ENCODE data around the gene G3BP2. TPM values are rescaled to one million over a fixed set of nuclear protein-coding genes. Genes with fewer than 3 reads are reported as not detected.

The G3BP2 gene
- total RNA-seq, 1 donor from 2014 or later: 72.6 TPM

- DNase-seq (ENCODE audit: low spot score): no peak
Measured at GRCh38 chr4:75643651-75644050, 29.6 kb downstream of the G3BP2 start.

- no peak for DNase-seq (ENCODE audit: low spot score)
Measured at GRCh38 chr4:75639124-75639695, 34.0 kb downstream of the G3BP2 start.

GRCh38 chr4:75637827-75638226 lies 35.4 kb downstream of the G3BP2 start:
- no peak for DNase-seq (ENCODE audit: low spot score)

- DNase-seq (ENCODE audit: low spot score): no peak
Measured at GRCh38 chr4:75637176-75637575, 36.0 kb downstream of the G3BP2 start.

- DNase-seq (ENCODE audit: low spot score): no peak
Measured at GRCh38 chr4:75634951-75635350, 38.3 kb downstream of the G3BP2 start.

GRCh38 chr4:75634281-75634680 lies 38.9 kb downstream of the G3BP2 start:
- DNase-seq (ENCODE audit: low spot score): no peak

- DNase-seq (ENCODE audit: low spot score): no peak
Measured at GRCh38 chr4:75633846-75634245, 39.4 kb downstream of the G3BP2 start.

- DNase-seq (ENCODE audit: low spot score): no peak
Measured at GRCh38 chr4:75630937-75631329, 42.3 kb downstream of the G3BP2 start.

- peak; percentile 94 for DNase-seq (ENCODE audit: low spot score)
Measured at GRCh38 chr4:75630174-75630936, 42.9 kb downstream of the G3BP2 start, which contains the start of gene CDKL2. TSS of gene CDKL2 (minus strand) at chr4:75630528. CDS start at chr4:75625988, 4,540 bp downstream.

- DNase-seq (ENCODE audit: low spot score): no peak
Measured at GRCh38 chr4:75629239-75629638, 44.0 kb downstream of the G3BP2 start.

GRCh38 chr4:75623026-75623425 lies 50.2 kb downstream of the G3BP2 start:
- DNase-seq (ENCODE audit: low spot score): no peak

- DNase-seq (ENCODE audit: low spot score): no peak
Measured at GRCh38 chr4:75621715-75622114, 51.5 kb downstream of the G3BP2 start.

- DNase-seq (ENCODE audit: low spot score): no peak
Measured at GRCh38 chr4:75612306-75612705, 60.9 kb downstream of the G3BP2 start.

- no peak for DNase-seq (ENCODE audit: low spot score)
Measured at GRCh38 chr4:75605928-75606327, 67.3 kb downstream of the G3BP2 start.

- no peak for DNase-seq (ENCODE audit: low spot score)
Measured at GRCh38 chr4:75599647-75600046, 73.6 kb downstream of the G3BP2 start.

- DNase-seq (ENCODE audit: low spot score): no peak
Measured at GRCh38 chr4:75598390-75598789, 74.8 kb downstream of the G3BP2 start.

GRCh38 chr4:75596061-75596460 lies 77.2 kb downstream of the G3BP2 start:
- DNase-seq (ENCODE audit: low spot score): no peak

- DNase-seq (ENCODE audit: low spot score): no peak
Measured at GRCh38 chr4:75593393-75593792, 79.8 kb downstream of the G3BP2 start.

Other genes with a start within 250 kb of the G3BP2 start
- gene RCHY1, start 159.0 kb downstream of the G3BP2 start, total RNA-seq: 30.4 TPM
- 15.7 TPM for gene THAP6, start 158.9 kb downstream of the G3BP2 start, total RNA-seq
- gene ODAPH, start 117.3 kb downstream of the G3BP2 start, total RNA-seq: not detected
- gene CDKL2, start 42.9 kb downstream of the G3BP2 start, total RNA-seq: not detected
- 68.7 TPM for gene USO1, start 51.2 kb upstream of the G3BP2 start, total RNA-seq
- not detected for gene PPEF2, start 229.0 kb upstream of the G3BP2 start, total RNA-seq